Suppressor macrophage treated with lipopolysaccharide for 1 hour (primary cell): ENCODE measurements around the gene IDH3B.
"Not testable (repeated sequence)": the region's sequence is repeated elsewhere in the genome, so short reads cannot be mapped to it uniquely, and the experiment has no call there.

Source experiments
- DNase-seq, 3 donors: peaks; one replicate each; pipeline ENCODE4 v3.0.0-alpha.2; 2020 to 2022

IDH3B gene

DNA sequence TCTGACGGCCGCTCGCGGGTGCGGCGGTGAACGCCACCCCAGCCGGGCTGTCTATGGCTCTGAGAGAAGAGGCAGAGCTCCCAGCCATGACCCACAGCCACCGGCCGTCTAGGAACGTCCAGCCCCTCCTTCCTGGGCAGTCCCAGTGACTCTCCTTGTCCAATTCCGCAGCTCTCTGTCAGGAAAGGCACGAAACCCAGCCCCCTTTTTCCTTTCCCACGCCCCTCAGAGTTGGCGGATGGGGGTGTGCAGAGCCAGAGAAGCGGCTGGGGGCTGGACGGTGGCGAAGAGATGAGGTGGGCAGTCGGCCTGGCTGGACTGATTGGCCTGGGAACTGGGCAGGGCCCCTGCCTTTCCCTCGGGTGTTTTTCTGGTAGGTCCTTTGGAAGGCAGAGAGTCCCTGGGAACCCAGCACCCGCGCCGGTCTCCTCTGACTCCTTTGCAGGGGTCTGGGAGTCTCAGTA is 30.0 kb upstream of the IDH3B start:
- DNase-seq = peak in 2 of 3 donors; percentile 24 to 49

DNA sequence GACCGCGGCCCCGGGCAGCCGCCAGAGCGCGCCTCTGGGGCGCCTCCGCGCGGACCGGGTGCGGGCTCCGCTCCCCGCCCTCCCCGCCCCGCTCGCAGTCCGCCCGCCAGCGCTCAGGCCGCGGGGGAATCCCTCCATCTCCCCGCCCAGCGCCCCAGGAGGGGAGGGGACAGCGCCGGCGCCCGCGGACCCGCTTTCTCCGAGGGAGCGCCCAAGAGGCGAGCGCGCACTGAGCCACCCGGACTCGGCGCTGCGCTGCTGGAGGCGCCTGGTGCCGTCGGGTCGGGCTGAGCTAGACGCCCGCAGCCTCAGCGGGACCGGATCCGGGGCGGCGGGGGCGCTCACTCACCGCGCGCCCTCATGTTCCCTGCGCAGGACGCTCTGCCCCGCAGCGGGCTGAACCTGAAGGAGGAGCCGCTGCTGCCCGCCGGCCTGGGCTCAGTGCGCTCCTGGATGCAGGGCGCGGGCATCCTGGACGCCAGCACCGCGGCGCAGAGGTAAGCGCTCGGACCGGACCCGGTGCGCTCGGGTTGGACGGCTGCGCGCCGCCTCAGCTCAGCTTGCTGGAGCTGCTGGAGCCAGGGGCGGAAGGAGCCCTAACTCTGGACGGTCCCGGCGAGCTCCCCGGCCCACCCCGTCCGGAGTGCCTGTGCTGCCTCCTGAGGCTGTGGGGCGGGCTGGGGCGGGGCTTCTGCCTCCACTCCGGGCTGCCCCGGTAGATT is 29.4 kb upstream of the IDH3B start:
- peak in 2 of 3 donors; percentile 38 to 66 for DNase-seq

DNA sequence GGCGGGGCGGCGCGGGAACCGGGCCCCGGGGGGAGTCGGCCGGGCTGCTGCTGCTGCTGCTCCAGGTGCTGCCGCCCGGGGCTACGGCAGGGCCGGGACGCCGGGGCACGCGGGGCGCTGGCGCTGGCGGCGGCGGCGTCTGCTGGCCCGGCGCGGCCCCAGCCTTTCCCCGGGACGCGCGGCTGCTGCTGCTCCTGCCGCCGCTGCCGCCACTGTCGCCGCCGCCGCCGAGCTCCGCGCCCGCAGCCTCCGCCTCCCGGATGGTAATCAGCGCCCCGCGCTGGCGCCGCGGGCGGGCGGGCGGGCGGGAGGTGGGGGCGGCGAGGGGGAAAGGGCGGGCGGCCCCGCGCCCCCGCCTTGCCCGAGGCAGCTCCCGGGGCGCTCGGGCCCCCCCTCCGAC is 28.9 kb upstream of the IDH3B start:
- DNase-seq = peak in 2 of 3 donors; percentile 10 to 40

DNA sequence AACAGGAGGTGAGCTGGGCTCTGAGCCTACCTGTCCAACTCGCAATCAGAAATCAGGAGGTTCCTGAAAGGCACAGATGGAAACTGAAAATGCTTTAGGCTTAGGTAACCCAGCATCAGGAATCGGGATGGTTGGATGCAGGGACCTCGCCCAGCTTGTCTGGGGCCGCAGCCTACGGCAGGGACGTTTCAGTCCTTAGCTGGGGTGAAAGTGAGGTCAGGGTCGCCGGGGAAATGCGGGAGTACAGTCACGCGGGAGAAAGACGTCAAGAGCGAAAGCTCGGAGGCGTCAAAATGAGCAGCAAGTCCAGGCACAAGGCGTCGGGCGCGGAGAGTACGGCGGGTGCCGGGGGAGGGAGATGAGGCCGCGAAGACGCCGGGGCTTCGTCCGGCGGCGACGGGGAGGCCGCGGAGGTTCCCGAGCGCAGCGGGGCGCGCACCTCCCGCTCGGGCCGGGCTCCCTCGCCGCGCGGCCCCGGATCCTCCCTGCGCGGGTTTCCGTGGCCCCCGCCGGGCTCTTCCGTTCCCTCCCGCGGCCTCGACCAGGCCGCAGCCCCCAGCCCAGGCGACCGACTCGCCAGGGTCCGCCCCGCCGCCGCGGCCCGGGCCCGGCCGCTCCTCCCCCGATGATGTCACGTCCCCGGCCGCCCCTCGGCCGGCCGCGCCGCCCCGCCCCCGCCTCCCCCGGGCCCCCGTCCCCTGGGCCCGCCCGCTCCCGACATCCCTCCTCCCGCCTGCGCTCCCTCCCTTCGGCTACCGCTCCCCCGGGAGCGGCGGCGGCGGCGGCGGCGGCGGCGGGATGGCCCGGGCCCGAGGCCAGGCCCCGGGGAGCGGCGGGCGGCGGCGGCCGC is 28.2 kb upstream of the IDH3B start, which contains the start of gene EBF4:
Gene EBF4, plus strand, starts transcription at position 745 of the 850 bp plus-strand sequence. CDS start 866 bp downstream, outside the sequence.
- peak; percentile 26 to 51 (median 38) for DNase-seq

DNA sequence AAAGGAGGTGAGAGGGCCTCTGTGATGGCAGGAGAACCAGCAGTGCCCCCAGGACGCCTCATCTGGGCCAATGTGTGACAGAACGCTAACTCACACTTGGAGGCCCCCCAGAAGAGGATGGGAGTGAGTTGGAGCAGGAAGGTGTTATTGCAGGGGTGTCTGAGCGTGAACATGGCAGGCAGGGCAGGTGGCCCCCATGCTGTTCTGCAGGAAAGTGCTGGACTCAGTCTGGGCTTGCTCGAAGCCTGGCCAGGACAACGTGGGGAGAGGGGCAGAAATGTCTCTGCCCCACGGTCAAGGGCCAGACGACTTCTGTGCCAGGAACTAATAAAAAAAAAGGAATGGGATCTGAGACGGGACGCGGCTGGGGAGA is 27.6 kb upstream of the IDH3B start:
- DNase-seq = no peak

DNA sequence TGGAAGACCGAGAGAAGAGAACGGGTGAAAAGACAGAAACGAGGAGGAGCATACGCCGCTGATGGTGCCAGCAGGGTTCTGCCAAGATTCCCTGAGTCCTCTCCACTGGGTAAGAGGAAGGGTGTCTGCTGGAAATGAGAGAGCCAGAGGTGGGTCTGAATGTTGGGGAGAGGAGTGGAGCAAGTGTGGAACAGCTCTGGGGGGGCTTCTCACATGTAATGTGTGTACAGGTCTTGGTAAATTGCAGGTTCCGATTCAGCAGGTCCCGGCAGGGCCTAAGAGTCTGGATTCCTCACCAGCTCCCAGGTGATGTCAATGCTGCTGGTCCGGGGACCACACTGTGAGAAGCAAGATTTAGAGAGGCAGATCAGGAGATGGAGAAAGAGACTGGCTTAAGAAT is 27.1 kb upstream of the IDH3B start:
- DNase-seq = no peak

DNA sequence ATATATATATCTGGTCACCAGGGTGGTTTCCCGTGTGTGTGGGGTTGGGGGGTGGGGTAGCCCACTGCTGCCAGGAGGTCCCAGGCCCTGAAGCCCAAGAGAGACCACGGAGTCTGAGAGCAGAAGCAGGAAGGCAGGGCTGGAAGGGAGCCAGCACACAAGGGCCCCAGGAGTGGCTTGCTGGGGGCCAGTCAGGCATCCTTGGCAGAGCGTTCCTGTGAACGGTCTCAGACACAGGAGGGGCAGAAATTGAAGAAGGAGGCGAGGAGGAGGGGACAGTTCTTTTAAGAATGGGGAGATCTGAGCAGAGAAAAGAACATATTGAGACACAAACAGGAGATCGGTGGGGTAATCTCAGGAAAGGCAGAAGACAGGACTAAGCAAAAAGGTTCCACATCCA is 26.7 kb upstream of the IDH3B start:
- DNase-seq = no peak

DNA sequence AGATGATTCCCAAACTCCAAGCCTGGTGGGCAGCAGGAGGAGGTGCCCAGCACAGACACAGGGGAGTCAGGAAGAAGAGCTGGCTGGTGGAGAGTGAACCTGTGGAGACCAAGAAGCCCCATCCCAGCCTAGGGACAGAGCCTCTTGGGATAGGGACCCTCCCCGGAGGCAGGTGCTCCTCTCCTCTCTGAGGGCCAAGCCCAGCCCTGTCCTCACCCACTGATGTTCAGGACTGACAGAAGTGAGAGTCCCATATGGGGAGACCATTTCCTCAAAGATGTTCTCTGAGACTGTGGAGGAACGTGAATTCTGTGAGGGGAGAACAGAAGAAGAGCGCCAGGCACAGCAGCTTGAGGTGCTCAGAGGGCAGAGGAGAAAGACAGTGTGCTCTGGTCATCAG is 26.2 kb upstream of the IDH3B start:
- no peak for DNase-seq

DNA sequence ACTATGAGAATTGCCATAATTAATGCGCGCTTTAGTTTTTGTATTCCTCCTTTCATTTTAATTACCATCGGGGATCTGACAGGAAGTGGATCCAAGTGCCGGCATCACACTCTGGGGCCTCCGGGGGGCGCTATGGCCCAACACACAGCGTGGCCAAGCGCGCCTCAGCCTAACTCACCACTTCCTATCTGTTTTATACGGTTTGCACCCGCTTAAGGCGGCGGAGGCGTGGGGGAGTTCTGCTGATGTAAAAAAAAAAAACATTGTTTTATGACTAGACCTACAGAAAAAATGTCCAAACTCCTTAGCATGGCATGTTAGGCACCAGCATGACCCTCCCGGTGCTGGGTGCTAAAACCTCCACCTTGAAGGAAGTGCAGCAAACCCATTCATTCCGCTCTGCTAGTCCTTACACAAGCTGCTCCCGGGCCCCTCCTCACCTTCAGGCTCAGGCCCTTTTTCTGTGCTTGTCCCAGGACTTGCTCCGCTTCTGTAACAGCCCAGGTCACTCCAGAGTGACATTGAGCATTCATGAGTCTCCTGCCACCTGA is 24.1 kb upstream of the IDH3B start:
- DNase-seq = peak; percentile 82 to 89 (median 85)

DNA sequence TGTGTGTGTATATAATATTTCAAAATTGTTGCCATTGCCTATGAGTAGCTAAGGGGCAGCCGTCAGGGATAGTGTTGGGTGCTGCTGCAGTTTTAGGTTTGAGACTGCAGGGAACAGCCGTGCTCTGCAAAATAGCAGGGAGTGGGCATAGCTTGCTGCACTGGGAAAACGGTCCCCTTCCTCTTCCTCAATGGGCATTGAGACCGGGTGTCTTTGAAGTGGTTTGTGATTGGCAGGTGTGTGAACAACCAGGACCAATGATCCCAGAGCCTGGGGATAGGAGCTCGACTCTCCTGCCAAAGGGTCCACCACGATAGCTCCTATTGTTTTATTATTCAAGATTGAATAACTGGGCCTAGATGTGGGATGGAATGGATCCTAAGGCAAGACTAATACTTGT is 23.5 kb upstream of the IDH3B start:
- DNase-seq = no peak

DNA sequence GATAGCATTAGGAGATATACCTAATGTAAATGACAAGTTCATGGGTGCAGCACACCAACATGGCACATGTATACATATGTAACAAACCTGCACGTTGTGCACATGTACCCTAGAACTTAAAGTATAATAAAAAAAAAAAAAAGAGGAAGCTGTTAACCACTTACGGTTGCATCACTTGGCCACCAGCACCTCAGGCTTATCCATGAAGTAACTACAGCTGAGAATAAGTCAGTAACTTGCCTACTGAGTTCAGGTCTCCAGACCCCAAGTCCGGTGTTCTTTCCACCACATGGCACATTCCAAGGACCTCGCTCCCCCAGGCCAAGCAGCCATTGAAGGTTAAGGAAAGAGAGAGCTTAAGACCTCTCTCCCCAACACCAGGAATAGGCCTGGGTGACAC is 20.8 kb upstream of the IDH3B start:
- DNase-seq = peak; percentile 67 to 72 (median 68)

DNA sequence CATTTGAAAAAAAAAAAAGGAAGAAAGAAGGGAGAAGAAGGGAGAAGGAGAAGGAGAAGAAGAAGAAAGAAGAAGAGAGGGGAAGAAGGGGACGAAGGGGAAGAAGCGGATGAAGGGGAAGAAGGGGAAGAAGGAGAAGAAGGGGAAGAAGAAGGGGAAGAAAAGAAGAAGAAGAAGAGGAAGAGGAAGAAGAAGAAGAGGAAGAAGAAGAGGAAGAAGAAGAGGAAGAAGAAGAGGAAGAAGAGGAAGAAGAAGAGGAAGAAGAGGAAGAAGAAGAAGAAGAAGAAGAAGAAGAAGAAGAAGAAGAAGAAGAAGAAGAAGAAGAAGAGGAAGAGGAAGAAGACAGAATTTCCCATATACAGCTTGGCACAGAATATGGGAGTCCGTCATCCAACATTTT is 18.0 kb upstream of the IDH3B start:
- not testable (repeated sequence) for DNase-seq

DNA sequence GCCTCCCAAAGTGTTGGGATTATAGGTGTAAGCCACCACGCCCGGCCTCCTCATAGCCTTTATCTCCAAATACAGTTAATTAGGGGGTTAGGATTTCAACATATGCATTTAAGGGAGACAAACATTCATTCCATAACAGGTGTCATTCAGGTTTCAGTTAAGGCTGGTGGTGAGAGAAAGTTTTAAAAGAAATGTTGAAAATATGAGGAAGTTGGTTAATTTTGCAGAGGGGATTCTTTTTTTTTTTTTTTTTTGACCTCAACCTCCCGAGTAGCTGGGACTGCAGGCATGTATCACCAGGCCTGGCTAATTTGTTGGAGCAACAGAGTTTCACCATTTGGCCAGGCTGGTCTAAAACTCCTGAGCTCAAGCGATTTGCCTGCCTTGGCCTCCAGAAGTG is 16.0 kb upstream of the IDH3B start:
- DNase-seq = no peak

DNA sequence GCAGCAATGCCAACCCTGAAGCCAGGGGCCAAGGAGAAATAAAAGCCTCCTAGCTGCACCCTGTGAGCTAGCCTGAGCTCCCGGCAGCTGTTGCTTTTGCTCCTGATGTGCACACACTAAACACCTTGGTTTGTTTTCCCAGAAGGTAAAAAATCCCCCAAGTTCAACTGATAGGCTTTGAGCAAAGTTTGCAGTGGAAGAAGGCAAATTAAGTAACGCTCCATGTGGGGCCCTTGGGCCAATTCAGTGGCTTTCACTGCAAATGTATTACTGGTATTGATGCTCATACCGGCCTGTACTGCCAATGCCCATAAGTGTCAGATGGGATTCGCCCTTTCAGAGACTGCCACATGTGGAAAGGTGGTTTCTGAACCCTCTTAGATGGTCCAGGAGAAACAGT is 9.4 kb upstream of the IDH3B start:
- DNase-seq = no peak

DNA sequence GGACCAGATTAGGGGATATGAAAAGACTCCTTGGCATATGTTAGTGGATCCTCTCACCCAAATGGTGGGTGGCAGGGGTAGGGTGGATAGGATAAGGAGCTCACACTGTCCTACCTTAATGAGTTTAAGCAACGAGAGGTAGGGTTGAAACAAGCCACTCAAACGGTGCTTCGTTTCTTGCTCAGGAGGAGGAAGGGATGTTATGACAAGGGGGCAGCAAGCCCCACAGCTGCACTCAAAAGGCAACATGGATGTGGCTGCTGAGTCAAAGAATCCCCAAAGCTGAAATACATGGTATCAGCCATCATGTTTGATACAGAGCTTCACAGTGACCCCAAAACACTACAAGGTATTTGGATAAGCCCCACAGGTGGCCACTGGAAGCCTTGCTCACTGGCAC is 8.4 kb upstream of the IDH3B start:
- no peak for DNase-seq

DNA sequence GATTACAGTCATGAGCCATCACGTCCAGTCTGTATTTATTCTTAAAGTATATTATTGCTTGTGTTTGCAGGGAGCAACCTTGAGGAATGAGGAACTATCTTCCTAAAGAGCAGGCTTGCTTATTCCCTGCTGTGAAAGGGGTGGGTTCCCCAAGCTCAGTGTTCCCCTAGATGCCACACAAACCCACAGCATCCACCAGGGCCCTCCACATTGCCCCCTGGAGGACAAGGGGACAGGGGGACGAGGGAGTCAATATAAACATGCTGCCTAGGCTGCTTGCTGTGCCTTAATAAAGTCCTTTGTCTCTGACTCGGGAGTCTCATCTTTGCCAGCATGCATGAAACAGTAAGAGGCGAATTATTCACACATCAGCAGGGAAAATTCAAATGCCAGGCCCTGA is 8.0 kb upstream of the IDH3B start:
- peak in 1 of 3 donors; percentile 8 for DNase-seq

DNA sequence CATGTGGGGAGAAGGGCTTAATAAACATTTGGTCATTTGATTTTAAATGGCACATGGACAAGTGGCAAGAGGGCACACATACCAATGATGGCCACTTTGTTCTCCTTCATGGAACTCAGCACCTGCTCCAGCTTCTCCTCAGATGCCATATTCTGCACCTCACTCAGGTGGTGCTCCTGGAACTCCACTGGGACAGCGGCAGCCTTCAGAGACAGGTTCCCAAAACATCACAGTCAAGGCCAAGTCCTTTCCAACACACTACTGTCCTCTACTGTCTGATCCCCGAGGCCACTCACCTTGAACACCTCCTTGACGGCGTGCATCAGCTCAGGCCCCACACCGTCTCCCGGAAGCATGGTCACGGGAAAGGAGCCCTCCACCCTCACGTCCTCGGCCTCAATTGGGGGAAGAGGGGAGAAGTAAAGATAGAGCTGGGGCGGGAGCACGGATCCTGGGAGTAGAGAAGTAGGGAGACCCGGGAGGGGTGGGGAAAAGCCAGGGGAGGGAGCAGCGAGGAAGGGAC is 591 bp downstream of the IDH3B start:
- DNase-seq = no peak

DNA sequence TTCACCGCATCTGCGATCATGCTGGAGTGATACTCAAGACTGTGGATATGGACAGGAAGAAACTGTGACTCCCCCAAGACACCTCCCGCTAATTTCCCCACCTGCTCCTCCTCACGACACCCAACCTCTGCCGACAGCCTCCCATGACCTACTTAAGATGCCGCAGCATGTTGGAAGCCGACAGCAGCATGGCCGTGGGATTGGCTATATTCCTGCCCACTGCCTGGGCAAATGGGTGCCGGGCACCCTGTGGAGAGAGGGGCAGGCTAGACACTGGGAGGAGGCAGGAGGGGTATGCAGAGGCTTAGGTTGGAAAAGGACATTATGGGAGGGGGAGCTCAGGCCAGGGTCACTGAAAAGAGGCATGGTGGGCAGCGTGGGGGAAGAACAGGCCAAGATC is 4.5 kb downstream of the IDH3B start:
- DNase-seq = no peak

DNA sequence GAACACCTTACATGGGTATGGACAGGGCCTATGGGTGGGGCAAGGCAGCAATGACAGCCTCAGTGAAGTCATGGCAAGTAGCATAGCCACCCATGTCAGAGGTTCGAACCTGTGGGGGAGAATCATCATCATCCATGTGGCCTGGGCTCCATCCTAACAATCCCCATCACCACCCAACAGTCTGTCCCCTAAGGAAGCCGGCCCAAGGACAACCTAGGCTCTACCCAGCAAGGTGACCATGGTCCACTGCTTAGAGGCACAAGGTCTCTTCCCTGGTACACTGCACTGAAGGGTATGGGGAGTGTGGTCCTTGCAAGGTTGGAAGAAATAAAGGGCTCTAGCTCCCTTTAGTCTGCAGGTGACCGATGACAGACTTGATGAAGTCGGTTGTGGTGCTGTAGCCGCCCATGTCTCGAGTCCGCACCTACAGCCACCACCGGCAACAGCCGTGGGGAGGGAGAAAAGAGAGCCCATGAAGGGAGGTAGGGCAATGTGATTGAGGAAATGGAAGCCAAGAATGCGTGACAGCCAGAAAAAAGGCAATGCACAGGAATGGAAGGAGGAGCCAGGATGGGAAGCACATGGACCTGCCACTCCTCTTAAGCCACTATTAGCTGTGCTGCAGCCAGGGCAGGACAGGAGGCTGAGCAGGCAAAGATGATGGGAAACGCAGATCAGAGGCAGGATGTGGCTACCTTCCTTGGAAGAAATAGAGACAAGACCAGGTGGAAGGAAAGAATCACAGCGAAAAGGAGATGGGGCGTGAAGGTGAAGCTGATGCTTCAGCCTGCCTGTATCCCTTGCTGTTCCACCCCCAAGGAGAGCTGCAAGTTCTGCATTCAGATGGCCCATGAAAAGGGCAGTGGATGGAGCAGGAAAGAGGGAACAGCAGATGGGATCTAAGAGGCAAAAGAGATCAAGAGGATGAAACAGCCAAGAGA is 5.3 kb downstream of the IDH3B start:
- DNase-seq = no peak

DNA sequence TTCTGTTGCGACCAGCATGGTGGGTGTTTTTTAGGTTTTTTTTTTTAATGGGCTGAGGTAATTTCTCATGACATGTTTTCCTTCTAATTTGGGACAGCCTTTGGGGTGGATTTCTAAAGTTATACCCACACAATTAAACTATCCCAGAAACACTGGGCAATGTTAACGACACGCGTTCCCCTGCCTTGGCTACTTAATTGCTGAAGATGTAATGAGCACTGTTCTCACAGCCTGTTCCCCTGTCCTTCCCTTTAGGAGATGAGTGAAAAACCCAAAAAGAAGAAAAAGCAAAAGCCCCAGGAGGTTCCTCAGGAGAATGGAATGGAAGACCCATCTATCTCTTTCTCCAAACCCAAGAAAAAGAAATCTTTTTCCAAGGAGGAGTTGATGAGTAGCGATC is 6.3 kb downstream of the IDH3B start:
- DNase-seq = no peak

DNA sequence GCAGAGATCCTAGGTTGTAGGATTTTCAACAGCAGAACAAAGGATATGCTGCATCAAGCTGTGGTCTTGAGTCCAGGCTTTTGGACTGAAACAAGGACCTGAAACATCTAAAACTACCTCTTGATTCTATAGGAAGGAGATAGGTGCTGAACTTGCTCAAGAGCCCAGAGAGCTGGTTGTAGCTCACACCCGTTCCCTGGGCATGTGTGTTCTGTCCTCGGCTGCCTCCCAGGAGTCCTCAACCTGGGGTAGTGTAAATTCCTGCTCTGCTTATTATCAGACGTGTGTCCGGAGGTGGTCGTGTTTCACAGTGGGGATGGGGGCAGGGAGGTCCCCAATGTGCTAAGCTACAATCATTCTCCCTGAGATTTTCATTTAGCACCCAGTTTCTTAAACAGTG is 6.8 kb downstream of the IDH3B start:
- DNase-seq = no peak

DNA sequence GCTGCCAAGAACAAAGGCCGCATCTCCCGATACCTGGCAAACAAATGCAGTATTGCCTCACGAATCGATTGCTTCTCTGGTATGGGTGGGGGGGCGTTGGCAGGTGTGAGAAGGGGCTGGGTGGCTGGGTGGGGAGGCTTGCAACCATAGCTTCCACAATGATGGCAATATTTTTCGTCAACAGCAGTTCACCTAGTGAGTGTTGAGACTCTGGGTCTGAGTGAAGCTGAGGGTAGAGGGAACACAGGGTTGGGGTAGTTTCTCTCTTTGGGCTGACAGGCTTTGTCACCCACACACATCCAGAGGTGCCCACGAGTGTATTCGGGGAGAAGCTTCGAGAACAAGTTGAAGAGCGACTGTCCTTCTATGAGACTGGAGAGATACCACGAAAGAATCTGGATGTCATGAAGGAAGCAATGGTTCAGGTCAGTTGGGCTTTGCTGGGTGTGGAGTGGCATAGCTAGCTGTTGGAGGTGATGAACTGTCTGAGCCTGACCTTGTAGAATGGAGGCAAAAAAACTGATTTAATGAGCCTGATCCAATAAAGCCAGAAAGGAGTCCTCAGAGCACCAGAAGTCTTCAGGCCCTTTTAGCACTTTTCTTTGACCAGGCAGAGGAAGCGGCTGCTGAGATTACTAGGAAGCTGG is 7.4 kb downstream of the IDH3B start:
- DNase-seq = no peak
